Peyer's patch (tissue), 4 donors: Measurements from ENCODE around the gene RFX8. TPM values are rescaled to one million over a fixed set of nuclear protein-coding genes. Genes with fewer than 3 reads are reported as not detected.
A peak's percentile ranks its signal among the peaks of the same experiment; 100 is the strongest.

ENCODE experiments used
- DNase-seq, 3 donors: peaks; one replicate each; pipeline ENCODE4 v3.0.0-alpha.2; 2017 to 2019
- H3K27ac ChIP-seq, 4 donors: fragments of 200-600 bp; sonication (generic); one replicate each; pipeline ENCODE4 v1.5.1; 2016 to 2019
- H3K27me3 ChIP-seq, 2 donors: fragments of 200-600 bp; sonication (generic); one replicate each; pipeline ENCODE4 v1.5.1; 2019
- H3K36me3 ChIP-seq, 3 donors: fragments of 200-600 bp; sonication (generic); one replicate each; pipeline ENCODE4 v1.5.1; 2016 to 2019
- H3K4me1 ChIP-seq, 4 donors: fragments of 200-600 bp; sonication (generic); one replicate each; pipeline ENCODE4 v1.5.1; 2016 to 2019
- H3K4me3 ChIP-seq, 4 donors: fragments of 200-600 bp; sonication (generic); 1 replicate in 3 of 4; 2 replicates in 1 of 4; pipeline ENCODE4 v1.5.1; 2016 to 2019; ENCODE audit warnings: mild to moderate bottlenecking in 1 of 4
- H3K9me3 ChIP-seq, 4 donors: fragments of 200-600 bp; sonication (generic); one replicate each; pipeline ENCODE4 v1.5.1; 2016 to 2019; ENCODE audit warnings: mild to moderate bottlenecking in 1 of 4
- CTCF ChIP-seq, 6 experiments: fragments of 450-650 bp in 4 of 6; fragments of 200-600 bp in 2 of 6; sonication (generic) in 1 of 6; IDR thresholded peaks; one replicate each; pipeline ENCODE4 v1.5.1; 2017 to 2019; ENCODE audit warnings: antibody characterized with exemption in 6 of 6, mild to moderate bottlenecking in 3 of 6, moderate library complexity in 1 of 6
- POLR2A ChIP-seq, 2 donors: fragments of 450-650 bp; IDR thresholded peaks; one replicate each; pipeline ENCODE4 v1.5.1; 2017; ENCODE audit warnings: antibody characterized with exemption in 2 of 2, mild to moderate bottlenecking in 2 of 2, moderate library complexity in 2 of 2
- total RNA-seq, 4 donors: library from RNA; depleted of rRNA; stranded (reverse); fragments of >200 nt; gene quantifications; one replicate each; pipeline ENCODE4 v1.1.0, GENCODE V29; 2016

RFX8 gene
- total RNA-seq, 4 donors from 2014 or later: not detected

- Histone ChIP-seq H3K9me3 (no peaks in the 10 kb centered on the region), H3K4me3 (no peak overlapping the region), H3K4me1 (peaks cover 0 to 14% (median 4%) of the 10 kb centered on the region in 4 donors), H3K36me3 (no peaks in the 10 kb centered on the region), H3K27me3 (no peaks in the 10 kb centered on the region), H3K27ac (no peak overlapping the region)
- no peak for TF ChIP-seq CTCF (IDR thresholded peaks at IDR 0.05)
- no peak for TF ChIP-seq POLR2A (IDR thresholded peaks at IDR 0.05)
- DNase-seq: no peak
These were observed 1.8 kb upstream of the RFX8 start for GRCh38 chr2:101476605-101477208.

- peak in 1 of 3 donors; percentile 52 for DNase-seq
- no peak for TF ChIP-seq CTCF (IDR thresholded peaks at IDR 0.05)
- TF ChIP-seq POLR2A (IDR thresholded peaks at IDR 0.05): no peak
- peak overlapping the region; percentile 39 to 65 (median 55) for H3K4me3 ChIP-seq
- H3K27me3 ChIP-seq: no peaks in the 10 kb centered on the region
- H3K27ac ChIP-seq: peak overlapping the region in 3 of 4 donors; percentile 1 to 25 (median 19)
- H3K4me1 ChIP-seq: peaks cover 0 to 14% (median 4%) of the 10 kb centered on the region in 4 donors
- H3K36me3 ChIP-seq: no peaks in the 10 kb centered on the region
- H3K9me3 ChIP-seq: no peaks in the 10 kb centered on the region
These were observed 806 bp downstream of the RFX8 start for GRCh38 chr2:101473911-101474701.

GRCh38 chr2:101473591-101473910, 1.4 kb downstream of the RFX8 start:
- peak overlapping the region; percentile 39 to 65 (median 55) for H3K4me3 ChIP-seq
- TF ChIP-seq CTCF (IDR thresholded peaks at IDR 0.05): no peak
- no peak for TF ChIP-seq POLR2A (IDR thresholded peaks at IDR 0.05)
- H3K36me3 ChIP-seq: no peaks in the 10 kb centered on the region
- H3K4me1 ChIP-seq: peaks cover 0 to 14% (median 4%) of the 10 kb centered on the region in 4 donors
- peak overlapping the region in 3 of 4 donors; percentile 1 to 25 (median 19) for H3K27ac ChIP-seq
- H3K27me3 ChIP-seq: no peaks in the 10 kb centered on the region
- DNase-seq: no peak
- H3K9me3 ChIP-seq: no peaks in the 10 kb centered on the region

GRCh38 chr2:101469863-101470262, 5.0 kb downstream of the RFX8 start:
- no peaks in the 10 kb centered on the region for H3K36me3 ChIP-seq
- DNase-seq: no peak
- no peaks in the 10 kb centered on the region for H3K27me3 ChIP-seq
- no peaks in the 10 kb centered on the region for H3K9me3 ChIP-seq
- peaks cover 0 to 13% (median 4%) of the 10 kb centered on the region in 4 donors for H3K4me1 ChIP-seq
- TF ChIP-seq CTCF (IDR thresholded peaks at IDR 0.05): no peak
- no peak for TF ChIP-seq POLR2A (IDR thresholded peaks at IDR 0.05)
- no peak overlapping the region for H3K4me3 ChIP-seq
- H3K27ac ChIP-seq: no peak overlapping the region

GRCh38 chr2:101467306-101467705, 7.6 kb downstream of the RFX8 start:
- DNase-seq: no peak
- TF ChIP-seq POLR2A (IDR thresholded peaks at IDR 0.05) (no peak), CTCF (IDR thresholded peaks at IDR 0.05) (no peak)
- Histone ChIP-seq H3K27me3 (no peaks in the 10 kb centered on the region), H3K9me3 (no peaks in the 10 kb centered on the region), H3K36me3 (no peaks in the 10 kb centered on the region), H3K27ac (no peak overlapping the region), H3K4me1 (no peaks in the 10 kb centered on the region), H3K4me3 (no peak overlapping the region)
